GM12874 (cell line): Measurements from ENCODE around the gene ME3.
A peak's percentile ranks its signal among the peaks of the same experiment; 100 is the strongest.

Source experiments
- CTCF ChIP-seq: IDR thresholded peaks from 2 replicates; pipeline ENCODE4 v1.5.1; 2011; ENCODE audit warnings: low read depth, mild to moderate bottlenecking, control low read depth, low read length, moderate library complexity; ENCODE audit not compliant: insufficient read depth

Gene ME3

GRCh38 chr11:86571273-86571948 lies 101.0 kb downstream of the ME3 start:
- TF ChIP-seq CTCF = peak; percentile 46; the same call in 1 of the 2 replicates

GRCh38 chr11:86570451-86570850 lies 102.0 kb downstream of the ME3 start:
- no peak for TF ChIP-seq CTCF

- TF ChIP-seq CTCF = no peak
These were observed 102.4 kb downstream of the ME3 start for GRCh38 chr11:86570020-86570419.

GRCh38 chr11:86569109-86569508 lies 103.3 kb downstream of the ME3 start:
- TF ChIP-seq CTCF = no peak

- TF ChIP-seq CTCF = no peak
These were observed 106.6 kb downstream of the ME3 start for GRCh38 chr11:86565801-86566312.

- TF ChIP-seq CTCF = no peak
These were observed 107.0 kb downstream of the ME3 start for GRCh38 chr11:86565388-86565787.

GRCh38 chr11:86559311-86559945 lies 113.0 kb downstream of the ME3 start:
- TF ChIP-seq CTCF = no peak
